IPS-15b (cell line): Measurements from ENCODE around the gene TUBB6.

Source experiments
- H3K27me3 ChIP-seq: one replicate; pipeline ENCODE4 v1.6.1; 2013; ENCODE audit warnings: low read length; ENCODE audit not compliant: control insufficient read depth, insufficient read depth
- H3K36me3 ChIP-seq: one replicate; pipeline ENCODE4 v1.6.1; 2013; ENCODE audit warnings: low read length; ENCODE audit not compliant: control insufficient read depth, insufficient read depth
- H3K4me1 ChIP-seq: one replicate; pipeline ENCODE4 v1.6.1; 2013; ENCODE audit warnings: mild to moderate bottlenecking, low read length; ENCODE audit not compliant: control insufficient read depth, insufficient read depth
- H3K4me3 ChIP-seq: one replicate; pipeline ENCODE4 v1.5.1; 2013; ENCODE audit warnings: low read depth, low read length
- H3K9ac ChIP-seq: one replicate; pipeline ENCODE4 v1.6.1; 2013; ENCODE audit warnings: low read depth, mild to moderate bottlenecking, low read length
- H3K9me3 ChIP-seq: one replicate; pipeline ENCODE4 v1.6.1; 2013; ENCODE audit warnings: mild to moderate bottlenecking, low read length; ENCODE audit not compliant: control insufficient read depth, insufficient read depth

TUBB6 gene

GRCh38 chr18:12279781-12280531, 28.1 kb upstream of the TUBB6 start:
- Histone ChIP-seq H3K4me1 (peaks cover 6% of the 10 kb centered on the region), H3K36me3 (no peaks in the 10 kb centered on the region), H3K9ac (no peak overlapping the region), H3K27me3 (peaks cover 3% of the 10 kb centered on the region), H3K4me3 (no peak overlapping the region), H3K9me3 (no peaks in the 10 kb centered on the region)

DNA sequence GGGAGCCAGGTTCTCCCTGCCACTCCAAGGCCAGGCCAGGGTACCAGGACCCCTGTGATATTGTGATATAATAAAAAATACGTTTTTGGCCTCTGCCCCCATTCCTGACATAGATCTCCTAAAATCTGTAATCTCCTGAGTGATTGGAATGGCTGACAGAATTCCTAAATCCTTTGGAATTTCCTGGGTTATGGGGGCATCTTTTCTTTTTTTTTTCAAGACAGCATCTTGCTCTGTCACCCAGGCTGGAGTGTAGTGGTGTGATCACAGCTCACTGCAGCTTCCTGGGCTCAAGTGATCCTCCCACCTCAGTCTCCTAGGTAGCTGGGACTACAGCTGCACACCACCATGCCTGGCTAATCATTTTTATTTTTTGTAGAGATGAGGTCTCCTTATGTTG, 26.2 kb upstream of the TUBB6 start:
- Histone ChIP-seq H3K4me1 (peaks cover 6% of the 10 kb centered on the region), H3K9me3 (no peaks in the 10 kb centered on the region), H3K36me3 (no peaks in the 10 kb centered on the region), H3K27me3 (peaks cover 12% of the 10 kb centered on the region), H3K9ac (no peak overlapping the region), H3K4me3 (no peak overlapping the region)

GRCh38 chr18:12282442-12283039, 25.5 kb upstream of the TUBB6 start:
- no peaks in the 10 kb centered on the region for H3K9me3 ChIP-seq
- no peaks in the 10 kb centered on the region for H3K36me3 ChIP-seq
- H3K4me1 ChIP-seq: peaks cover 6% of the 10 kb centered on the region
- H3K4me3 ChIP-seq: no peak overlapping the region
- peaks cover 17% of the 10 kb centered on the region for H3K27me3 ChIP-seq
- H3K9ac ChIP-seq: no peak overlapping the region

DNA sequence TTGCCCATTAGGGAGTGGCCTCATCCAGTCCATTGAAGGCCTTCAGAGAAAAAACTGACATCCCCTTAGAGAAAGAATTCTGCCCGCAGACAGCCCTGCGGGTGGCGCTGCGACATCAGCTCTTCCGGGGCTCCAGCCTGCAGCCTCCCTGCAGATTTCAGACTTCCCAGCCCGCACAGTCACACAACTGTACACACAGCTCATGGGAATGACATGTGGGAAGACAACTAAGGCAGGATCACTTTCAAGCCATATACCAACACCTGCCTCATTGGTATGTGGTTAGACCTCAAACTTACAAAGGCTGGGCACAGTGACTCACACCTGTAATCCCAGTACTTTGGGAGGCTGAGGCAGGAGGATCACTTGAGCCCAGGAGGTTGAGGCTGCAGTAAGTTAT, 24.8 kb upstream of the TUBB6 start:
- H3K4me1 ChIP-seq: peaks cover 6% of the 10 kb centered on the region
- H3K36me3 ChIP-seq: no peaks in the 10 kb centered on the region
- H3K4me3 ChIP-seq: no peak overlapping the region
- peaks cover 23% of the 10 kb centered on the region for H3K27me3 ChIP-seq
- no peaks in the 10 kb centered on the region for H3K9me3 ChIP-seq
- H3K9ac ChIP-seq: no peak overlapping the region

GRCh38 chr18:12283666-12284065, 24.4 kb upstream of the TUBB6 start:
- H3K9me3 ChIP-seq: no peaks in the 10 kb centered on the region

GRCh38 chr18:12287131-12287681, 20.8 kb upstream of the TUBB6 start:
- Histone ChIP-seq H3K9me3 (no peaks in the 10 kb centered on the region), H3K4me1 (peaks cover 4% of the 10 kb centered on the region), H3K27me3 (peaks cover 34% of the 10 kb centered on the region), H3K4me3 (peak overlapping the region; percentile 77), H3K9ac (no peak overlapping the region), H3K36me3 (no peaks in the 10 kb centered on the region)

More at GRCh38 chr18:12283666-12284065, 24.4 kb upstream of the TUBB6 start:
- Histone ChIP-seq H3K27me3 (peaks cover 27% of the 10 kb centered on the region), H3K4me1 (peaks cover 6% of the 10 kb centered on the region), H3K36me3 (no peaks in the 10 kb centered on the region), H3K9ac (no peak overlapping the region), H3K4me3 (no peak overlapping the region)

GRCh38 chr18:12287684-12288402, 20.2 kb upstream of the TUBB6 start:
- Histone ChIP-seq H3K4me3 (peak overlapping the region; percentile 77), H3K9me3 (no peaks in the 10 kb centered on the region), H3K36me3 (no peaks in the 10 kb centered on the region), H3K9ac (no peak overlapping the region), H3K4me1 (peaks cover 4% of the 10 kb centered on the region), H3K27me3 (peaks cover 34% of the 10 kb centered on the region)

GRCh38 chr18:12288403-12288755, 19.7 kb upstream of the TUBB6 start:
- Histone ChIP-seq H3K4me1 (peaks cover 4% of the 10 kb centered on the region), H3K9me3 (no peaks in the 10 kb centered on the region), H3K27me3 (peaks cover 34% of the 10 kb centered on the region), H3K9ac (no peak overlapping the region), H3K4me3 (peak overlapping the region; percentile 77), H3K36me3 (no peaks in the 10 kb centered on the region)

GRCh38 chr18:12290086-12290485, 18.0 kb upstream of the TUBB6 start:
- Histone ChIP-seq H3K27me3 (peaks cover 34% of the 10 kb centered on the region), H3K36me3 (no peaks in the 10 kb centered on the region), H3K4me1 (peaks cover 4% of the 10 kb centered on the region), H3K4me3 (no peak overlapping the region), H3K9me3 (no peaks in the 10 kb centered on the region), H3K9ac (no peak overlapping the region)

- no peaks in the 10 kb centered on the region for H3K36me3 ChIP-seq
- no peak overlapping the region for H3K9ac ChIP-seq
- H3K4me1 ChIP-seq: peaks cover 4% of the 10 kb centered on the region
- no peak overlapping the region for H3K4me3 ChIP-seq
- H3K9me3 ChIP-seq: no peaks in the 10 kb centered on the region
- peaks cover 31% of the 10 kb centered on the region for H3K27me3 ChIP-seq
These were observed 16.9 kb upstream of the TUBB6 start for GRCh38 chr18:12291161-12291560.

GRCh38 chr18:12291690-12292089, 16.4 kb upstream of the TUBB6 start:
- H3K27me3 ChIP-seq: peaks cover 26% of the 10 kb centered on the region
- H3K9ac ChIP-seq: no peak overlapping the region
- no peaks in the 10 kb centered on the region for H3K36me3 ChIP-seq
- H3K4me1 ChIP-seq: peaks cover 4% of the 10 kb centered on the region
- H3K9me3 ChIP-seq: no peaks in the 10 kb centered on the region
- no peak overlapping the region for H3K4me3 ChIP-seq
